ENCODE data around the gene AP3S1. TPM values are rescaled to one million over a fixed set of nuclear protein-coding genes. Genes with fewer than 3 reads are reported as not detected.

The AP3S1 gene
- total and polyA plus RNA-seq, 8 donors = 6.4 to 107 (median 57.3) TPM

DNA sequence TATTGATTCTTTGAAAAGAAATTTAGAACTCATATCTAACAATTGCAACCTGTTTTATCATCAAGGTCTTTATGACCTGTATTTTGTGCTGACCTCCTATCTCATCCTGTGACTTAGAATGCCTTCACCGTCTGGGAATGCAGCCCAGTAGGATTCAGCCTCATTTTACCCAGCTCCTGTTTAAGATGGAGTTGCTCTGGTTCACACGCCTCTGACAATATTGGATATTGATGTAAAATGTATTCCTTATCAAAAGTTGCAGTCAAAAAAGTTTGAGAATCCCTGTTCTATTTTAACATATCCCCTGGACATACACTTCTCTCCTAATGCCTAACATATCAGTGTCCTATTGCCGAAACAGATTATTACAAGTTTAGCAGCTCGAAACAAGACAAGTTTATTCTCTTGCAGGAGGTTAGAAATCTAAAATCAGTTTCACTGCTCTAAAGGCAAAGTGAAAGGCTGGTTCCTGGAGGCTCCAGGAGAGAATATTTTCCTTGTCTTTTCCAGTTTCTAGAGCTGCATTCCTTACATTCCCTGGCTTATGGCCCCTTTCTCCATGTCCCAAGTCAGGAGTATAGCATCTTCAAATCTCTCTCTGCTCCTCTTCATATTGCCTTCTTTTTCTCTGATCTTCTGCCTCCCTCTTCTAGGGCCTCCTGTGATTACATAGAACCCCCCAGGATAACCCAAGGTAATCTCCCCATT lies 89.0 kb downstream of the AP3S1 start:
- Histone ChIP-seq H3K4me1 (no peaks in the 10 kb centered on the region), H3K4me3 (no peak overlapping the region), H3K9me3 (no peaks in the 10 kb centered on the region), H3K27ac (no peak overlapping the region), H3K27me3 (no peaks in the 10 kb centered on the region), H3K36me3 (no peaks in the 10 kb centered on the region)
- intact Hi-C loops (cut with DNase I; ENCODE audit: low total_unique reads) = no loop called here
- DNase-seq = no peak
- TF ChIP-seq POLR2A (IDR thresholded peaks at IDR 0.05) = no peak
- TF ChIP-seq EP300 (IDR thresholded peaks at IDR 0.05) = no peak
- no peak for TF ChIP-seq CTCF (IDR thresholded peaks at IDR 0.05)
- no peak for TF ChIP-seq POLR2AphosphoS5 (IDR thresholded peaks at IDR 0.05)
- 91 to 98% (median 92%) methylated on average over 4 of the region's 4 CpGs for WGBS, 5 donors

- intact Hi-C loops (cut with DNase I; ENCODE audit: low total_unique reads) = no loop called here
- no peaks in the 10 kb centered on the region for H3K27me3 ChIP-seq
- no peak for DNase-seq
- no peak overlapping the region for H3K27ac ChIP-seq
- H3K9me3 ChIP-seq = no peaks in the 10 kb centered on the region
- no peak for TF ChIP-seq CTCF (IDR thresholded peaks at IDR 0.05)
- no peak for TF ChIP-seq POLR2A (IDR thresholded peaks at IDR 0.05)
- TF ChIP-seq POLR2AphosphoS5 (IDR thresholded peaks at IDR 0.05) = no peak
- TF ChIP-seq EP300 (IDR thresholded peaks at IDR 0.05) = no peak
- H3K4me1 ChIP-seq = no peaks in the 10 kb centered on the region
- no peak overlapping the region for H3K4me3 ChIP-seq
- no peaks in the 10 kb centered on the region for H3K36me3 ChIP-seq
- WGBS, 5 donors = 83 to 90% (median 89%) methylated on average over 6 of the region's 6 CpGs
Measured at GRCh38 chr5:115932991-115933390, 91.3 kb downstream of the AP3S1 start.

- Histone ChIP-seq H3K27me3 (no peaks in the 10 kb centered on the region), H3K4me3 (no peak overlapping the region), H3K36me3 (no peaks in the 10 kb centered on the region), H3K27ac (no peak overlapping the region), H3K9me3 (no peaks in the 10 kb centered on the region), H3K4me1 (no peaks in the 10 kb centered on the region)
- TF ChIP-seq POLR2A (IDR thresholded peaks at IDR 0.05) (no peak), EP300 (IDR thresholded peaks at IDR 0.05) (no peak), CTCF (IDR thresholded peaks at IDR 0.05) (no peak), POLR2AphosphoS5 (IDR thresholded peaks at IDR 0.05) (no peak)
- WGBS, 5 donors = 85 to 94% (median 92%) methylated on average over 10 of the region's 10 CpGs
- intact Hi-C loops (cut with DNase I; ENCODE audit: low total_unique reads) = no loop called here
- DNase-seq = no peak
Measured at GRCh38 chr5:115934388-115934974, 92.7 kb downstream of the AP3S1 start.

- DNase-seq = no peak
- intact Hi-C loops (cut with DNase I; ENCODE audit: low total_unique reads) = no loop called here
- Histone ChIP-seq H3K4me1 (no peaks in the 10 kb centered on the region), H3K4me3 (no peak overlapping the region), H3K9me3 (no peaks in the 10 kb centered on the region), H3K36me3 (no peaks in the 10 kb centered on the region), H3K27me3 (no peaks in the 10 kb centered on the region), H3K27ac (no peak overlapping the region)
- 88 to 93% (median 88%) methylated on average over 1 of the region's 1 CpG for WGBS, 5 donors
- TF ChIP-seq CTCF (IDR thresholded peaks at IDR 0.05) (no peak), POLR2AphosphoS5 (IDR thresholded peaks at IDR 0.05) (no peak), POLR2A (IDR thresholded peaks at IDR 0.05) (no peak), EP300 (IDR thresholded peaks at IDR 0.05) (no peak)
Measured at GRCh38 chr5:115936031-115936430, 94.3 kb downstream of the AP3S1 start.

All from stomach (tissue), 9 donors.